ENCODE data around the gene HSPB6.
"Not testable (repeated sequence)": the region's sequence is repeated elsewhere in the genome, so short reads cannot be mapped to it uniquely, and the experiment has no call there.

Gene HSPB6, protein sequence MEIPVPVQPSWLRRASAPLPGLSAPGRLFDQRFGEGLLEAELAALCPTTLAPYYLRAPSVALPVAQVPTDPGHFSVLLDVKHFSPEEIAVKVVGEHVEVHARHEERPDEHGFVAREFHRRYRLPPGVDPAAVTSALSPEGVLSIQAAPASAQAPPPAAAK

DNA sequence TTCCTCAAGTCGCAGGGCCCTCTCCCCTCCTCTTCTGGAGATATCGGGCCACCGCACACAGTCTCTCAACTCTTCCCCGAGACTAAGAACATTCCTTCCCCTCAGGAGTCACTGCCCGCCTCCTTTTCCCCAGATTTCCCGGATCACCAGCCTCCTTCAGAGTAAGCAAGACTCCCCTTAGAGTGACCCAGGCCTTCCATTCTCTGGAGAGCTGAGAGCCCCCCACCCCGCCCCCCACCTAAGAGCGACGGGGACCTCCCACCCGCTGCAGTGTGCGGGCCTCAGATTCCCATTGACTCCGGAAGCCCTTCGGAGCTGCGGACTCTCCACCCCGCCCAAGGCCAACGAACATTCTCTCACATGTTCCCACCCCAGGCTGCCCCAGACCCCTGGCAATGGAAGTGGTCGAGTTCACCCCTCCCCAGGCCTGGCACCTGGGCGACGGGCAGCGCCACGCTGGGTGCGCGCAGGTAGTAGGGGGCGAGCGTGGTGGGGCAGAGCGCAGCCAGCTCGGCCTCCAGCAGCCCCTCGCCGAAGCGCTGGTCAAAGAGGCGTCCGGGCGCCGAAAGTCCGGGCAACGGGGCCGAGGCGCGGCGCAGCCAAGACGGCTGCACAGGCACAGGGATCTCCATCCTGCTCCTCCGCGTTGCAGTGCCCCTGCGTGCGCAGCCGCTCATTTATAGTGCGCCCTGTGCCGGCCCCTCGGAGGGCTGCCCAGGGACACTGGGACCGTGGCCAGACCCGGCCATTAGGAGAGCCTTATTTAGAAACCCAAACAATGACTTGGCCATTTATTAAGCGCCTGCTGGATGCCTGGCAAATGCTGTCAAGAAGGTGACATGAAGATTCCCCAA, at the start of gene HSPB6:
Gene HSPB6 (minus strand): TSS at position 653 of the 854 bp plus-strand sequence. CDS start 21 bp downstream, at position 632.
- no peak for DNase-seq

DNA sequence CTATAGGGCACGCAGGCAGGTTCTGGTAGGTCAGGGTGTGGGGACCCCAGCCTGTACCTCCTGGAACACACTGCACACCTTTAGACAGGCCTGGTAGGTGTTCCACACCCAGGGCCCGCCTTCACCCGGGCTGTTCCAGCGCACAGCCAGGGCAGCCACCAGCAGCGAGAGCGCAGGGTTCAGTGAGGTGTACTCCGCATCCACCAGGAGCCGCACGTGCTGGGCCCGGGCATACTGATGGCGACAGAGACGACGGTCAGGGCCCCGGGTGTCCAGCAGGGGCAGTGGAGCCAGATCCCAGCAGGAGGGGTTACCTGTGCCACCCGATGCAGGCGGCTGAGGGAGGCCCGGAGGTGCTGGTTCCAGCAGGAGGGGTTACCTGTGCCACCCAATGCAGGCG, 49.8 kb upstream of the HSPB6 start:
- DNase-seq: no peak

DNA sequence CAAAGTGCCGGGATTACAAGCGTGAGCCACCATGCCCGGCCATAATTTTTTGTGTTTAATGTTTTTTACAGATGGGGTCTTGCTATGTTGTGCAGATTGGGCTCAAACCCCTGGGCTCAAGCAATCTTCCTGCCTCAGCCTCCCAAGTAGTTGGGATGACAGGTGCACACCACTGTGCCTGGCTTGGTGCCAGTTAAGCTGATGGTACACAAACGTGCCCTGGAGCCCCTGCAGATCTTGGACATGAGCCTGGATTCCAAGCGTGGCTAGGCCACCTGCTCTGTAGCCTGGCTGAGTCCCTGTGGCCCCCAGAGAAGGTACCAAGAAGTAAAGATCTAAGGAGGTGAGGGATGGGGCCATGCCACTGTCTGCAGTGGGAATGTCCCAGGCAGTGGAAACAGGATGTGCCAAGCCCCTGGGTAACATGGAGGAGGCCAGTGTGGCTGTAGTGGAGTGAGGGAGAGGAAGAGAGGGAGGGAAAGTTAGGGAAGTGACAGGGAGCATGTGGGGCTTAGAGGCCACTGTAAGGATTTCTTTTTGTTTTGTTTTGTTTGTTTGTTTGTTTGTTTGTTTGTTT, 48.8 kb upstream of the HSPB6 start:
- DNase-seq: no peak

DNA sequence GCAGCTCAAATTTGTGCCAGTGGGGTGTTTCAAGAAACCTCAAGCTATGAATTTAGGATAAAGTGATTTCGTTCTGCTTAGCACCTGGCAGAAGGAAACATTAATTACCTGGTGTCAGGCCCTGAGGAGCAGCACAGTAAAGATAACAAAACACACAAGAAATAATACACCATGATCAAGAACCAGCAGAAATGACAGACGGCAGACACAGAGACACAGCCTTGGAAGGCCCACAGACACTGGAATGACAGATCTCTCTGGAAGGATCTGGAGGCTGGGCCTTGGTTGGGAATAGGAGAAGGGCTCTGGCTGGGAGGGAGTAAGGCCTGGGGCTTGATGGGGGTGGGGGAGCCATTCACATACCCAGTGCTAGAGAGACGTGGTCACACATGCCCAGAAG, 45.0 kb upstream of the HSPB6 start:
- no peak for DNase-seq

DNA sequence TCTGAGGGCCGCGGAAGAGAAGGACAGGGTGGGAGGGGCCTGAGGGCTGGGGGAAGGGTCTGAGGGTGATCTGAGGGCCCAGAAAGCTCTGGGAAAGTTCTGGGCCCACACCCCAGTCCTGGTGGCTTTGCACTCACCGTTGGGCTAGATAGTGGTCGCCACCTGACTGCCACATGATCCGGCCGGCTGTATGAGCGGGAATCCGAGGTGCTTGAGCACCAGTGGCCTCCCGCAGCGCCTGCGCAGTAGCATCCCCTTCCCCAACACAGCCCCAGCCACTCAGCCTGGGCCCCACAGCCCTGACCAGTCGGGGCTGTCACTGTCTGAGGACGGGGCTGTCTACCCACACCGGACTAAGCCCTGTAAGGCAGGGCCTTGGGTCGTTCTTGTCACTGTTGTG, 40.8 kb upstream of the HSPB6 start:
- DNase-seq: no peak

DNA sequence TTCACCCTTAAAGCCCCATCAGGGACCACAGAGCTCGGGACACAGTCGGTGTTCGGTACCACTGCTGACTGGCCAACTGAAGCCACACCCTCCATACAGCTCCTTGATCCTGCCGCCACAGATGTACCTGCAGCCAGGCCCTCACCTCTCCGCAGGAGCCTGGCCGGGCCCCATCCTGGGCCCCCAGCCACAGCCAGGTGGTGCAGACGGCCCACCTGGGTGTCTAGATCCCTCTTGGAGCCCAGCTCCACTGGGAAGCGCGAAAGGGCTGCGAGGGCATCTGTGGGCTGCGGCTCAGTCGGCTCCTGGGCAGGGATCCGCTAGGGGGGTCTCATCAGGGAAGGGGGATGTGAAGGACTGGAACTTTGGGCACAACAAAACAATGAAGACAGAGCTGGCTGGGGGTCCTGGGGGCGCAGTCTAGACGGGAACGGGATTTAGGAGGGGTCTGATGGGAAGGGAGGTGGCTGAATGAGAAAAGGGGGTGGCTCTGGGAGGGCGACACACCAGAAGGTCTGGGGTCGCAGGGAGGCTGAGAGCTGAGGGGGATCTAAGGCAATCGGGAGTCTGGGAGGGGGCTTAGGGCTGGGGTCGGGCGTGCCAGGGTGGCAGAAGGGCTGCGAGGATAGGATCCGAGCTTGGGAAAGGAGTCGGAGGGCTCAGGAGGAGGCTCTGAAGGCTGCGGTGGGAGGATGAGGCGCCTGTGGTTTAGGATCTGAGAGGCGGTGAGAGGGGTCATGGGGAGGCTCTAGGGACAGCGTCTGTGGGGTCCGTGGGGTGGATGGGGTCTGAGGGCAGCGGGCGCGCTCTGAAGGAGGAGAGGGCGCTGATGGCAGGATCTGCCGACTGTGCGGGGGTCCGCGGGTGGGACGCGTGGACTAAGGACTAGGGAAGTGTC, 40.1 kb upstream of the HSPB6 start:
- DNase-seq: no peak

DNA sequence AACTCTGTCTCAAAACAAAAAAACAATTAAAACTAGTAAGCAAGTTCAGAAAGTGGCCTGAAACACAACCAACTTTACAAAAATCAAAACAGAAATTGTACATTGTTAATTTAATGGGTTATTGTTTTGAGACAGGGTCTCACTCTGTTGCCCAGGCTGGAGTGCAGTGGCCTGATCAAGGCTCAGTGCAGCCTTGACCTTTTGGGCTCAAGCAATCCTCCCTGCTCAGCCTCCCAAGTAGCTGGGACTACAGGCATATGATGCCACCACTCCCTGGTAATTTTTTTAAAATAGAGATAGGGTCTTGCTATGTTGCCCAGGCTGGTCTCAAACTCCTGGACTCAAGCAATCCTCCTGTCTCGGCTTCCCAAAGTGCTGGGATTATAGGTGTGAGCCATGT, 38.7 kb upstream of the HSPB6 start:
- not testable (repeated sequence) for DNase-seq

DNA sequence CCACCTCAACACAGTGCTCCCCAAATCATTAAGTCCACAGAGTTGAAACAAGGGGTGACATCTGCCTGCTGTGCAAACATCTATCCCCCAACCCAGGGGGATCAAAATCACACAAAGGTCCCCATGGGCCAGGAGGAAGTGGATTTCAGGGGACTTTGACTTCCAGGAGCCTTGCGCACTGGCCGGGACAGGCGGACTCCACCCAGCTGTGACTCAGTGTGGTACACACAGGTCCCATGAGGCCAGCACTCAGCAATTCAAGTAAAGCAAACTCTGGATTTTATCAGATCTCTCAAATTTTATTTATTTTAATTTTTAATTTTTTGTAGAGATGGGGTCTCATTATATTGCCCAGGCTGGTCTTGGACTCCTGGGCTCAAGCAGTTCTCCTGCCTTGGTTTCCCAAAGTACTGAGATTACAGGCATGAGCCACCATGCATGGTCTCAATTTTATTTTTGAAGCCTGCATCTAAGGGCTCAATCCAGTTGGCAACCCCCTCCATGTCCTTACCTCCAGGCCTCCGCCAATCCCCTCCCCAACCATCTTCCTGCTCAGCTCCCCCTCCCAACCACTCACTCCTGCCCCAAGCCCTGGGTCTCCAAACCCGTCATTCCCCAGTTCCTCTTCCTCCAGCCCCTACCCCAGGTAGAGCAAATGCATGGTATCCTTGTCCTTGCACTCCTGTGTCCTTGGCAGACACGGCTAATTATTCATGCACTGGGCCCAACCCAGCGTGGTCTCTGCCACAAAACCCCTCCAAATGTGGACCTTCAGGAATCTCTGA, 36.7 kb upstream of the HSPB6 start:
- no peak for DNase-seq

DNA sequence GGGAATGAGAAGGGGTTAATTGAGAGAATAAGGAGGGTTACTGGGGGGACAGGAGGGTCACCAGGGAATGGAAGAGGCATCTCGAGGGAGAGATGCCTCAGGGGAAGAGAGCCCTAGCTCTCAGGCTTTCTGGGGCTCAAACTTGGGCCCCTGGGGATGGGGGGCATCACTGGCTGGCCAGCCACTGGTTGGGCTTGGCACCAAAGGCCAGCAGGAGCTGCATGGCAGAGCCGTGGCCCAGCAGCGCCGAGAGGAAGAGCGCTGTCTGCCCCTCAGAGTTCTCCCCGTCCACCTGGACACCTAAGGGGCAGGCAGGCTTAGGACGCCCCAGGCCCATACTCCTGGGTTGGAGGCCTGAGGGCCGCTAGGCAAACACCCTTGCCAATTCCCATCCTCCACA, 36.1 kb upstream of the HSPB6 start:
- DNase-seq: no peak

DNA sequence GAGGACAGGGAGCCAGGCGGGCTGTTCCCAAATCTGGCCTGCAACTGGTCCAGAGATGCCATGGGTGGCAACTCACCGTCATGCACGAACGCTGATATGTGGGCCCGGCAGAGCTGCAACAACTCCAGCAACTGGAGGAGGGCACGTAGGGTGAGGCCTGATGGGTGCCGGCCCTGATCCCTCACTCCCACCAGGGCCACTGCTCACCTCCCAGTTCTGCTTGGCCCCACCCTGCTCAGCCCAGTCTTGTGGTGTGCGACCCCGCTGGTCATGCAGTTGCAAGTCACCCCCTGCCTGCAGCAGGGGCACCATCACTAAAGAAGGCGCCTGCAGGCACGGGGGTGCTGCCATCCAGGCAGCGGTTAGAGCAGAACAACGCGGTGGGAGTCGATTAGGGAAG, 35.5 kb upstream of the HSPB6 start:
- no peak for DNase-seq

DNA sequence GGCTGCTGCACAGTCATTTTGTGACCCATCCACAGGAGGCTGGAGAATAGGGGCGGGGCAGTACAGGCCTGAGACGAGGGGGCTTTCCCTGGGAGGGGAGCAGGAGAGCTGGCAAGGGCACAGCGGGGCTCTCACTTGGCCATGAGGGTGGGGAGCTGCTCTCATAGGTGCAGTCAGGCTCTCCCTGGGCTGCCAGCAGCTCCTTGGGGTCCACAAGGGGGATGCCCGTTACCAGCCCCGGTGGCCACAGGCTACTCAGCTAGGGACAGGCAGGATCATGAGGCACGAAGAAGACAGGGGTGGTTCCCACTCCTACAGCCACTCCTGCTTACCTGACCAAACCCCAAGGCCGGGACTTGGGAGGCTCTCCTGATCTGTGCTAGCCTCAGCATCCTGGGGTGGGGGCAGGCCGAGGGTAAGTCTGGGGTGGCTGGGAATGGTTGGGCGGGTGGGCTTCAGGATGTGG, 35.0 kb upstream of the HSPB6 start:
- no peak for DNase-seq

DNA sequence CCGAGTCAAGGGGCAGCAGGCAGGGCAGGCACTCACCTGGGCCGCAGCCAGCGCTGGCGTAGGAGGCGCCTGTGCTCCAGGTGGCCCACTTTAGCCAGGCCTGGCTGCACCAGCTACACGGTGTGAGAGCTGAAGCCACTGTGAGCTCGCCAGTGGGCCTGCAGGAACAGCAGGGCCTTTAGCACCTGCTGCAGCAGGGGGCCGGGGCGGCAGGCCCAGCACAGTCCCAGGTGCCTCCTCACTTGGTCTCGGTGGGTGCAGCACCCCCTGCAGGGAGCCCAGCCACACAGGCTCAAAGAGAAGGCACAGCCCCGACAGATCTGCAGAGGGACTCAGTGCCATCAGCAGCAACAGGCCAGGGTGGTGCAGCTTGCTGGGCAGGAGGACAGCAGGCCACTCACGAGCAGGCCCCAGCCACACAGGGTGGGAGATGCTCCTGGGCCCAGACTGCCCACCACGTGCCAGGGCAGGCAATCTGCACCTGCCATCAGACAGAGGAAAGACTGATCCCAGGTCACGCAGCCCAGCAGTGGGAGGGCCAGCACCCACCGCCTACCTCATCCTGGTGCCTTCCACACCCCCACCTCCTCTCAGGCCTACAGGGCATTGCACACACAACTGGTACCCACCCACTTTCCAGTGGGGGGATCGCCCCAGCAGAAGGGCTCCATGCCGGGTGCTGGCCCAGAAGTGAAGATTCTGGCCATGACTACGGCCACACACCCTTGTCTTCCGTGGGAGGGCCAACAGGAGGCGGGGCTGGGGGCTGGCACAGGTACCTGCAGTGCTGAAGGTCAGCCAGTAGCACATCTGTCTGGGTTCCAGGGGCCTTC, 34.4 kb upstream of the HSPB6 start:
- DNase-seq: no peak

DNA sequence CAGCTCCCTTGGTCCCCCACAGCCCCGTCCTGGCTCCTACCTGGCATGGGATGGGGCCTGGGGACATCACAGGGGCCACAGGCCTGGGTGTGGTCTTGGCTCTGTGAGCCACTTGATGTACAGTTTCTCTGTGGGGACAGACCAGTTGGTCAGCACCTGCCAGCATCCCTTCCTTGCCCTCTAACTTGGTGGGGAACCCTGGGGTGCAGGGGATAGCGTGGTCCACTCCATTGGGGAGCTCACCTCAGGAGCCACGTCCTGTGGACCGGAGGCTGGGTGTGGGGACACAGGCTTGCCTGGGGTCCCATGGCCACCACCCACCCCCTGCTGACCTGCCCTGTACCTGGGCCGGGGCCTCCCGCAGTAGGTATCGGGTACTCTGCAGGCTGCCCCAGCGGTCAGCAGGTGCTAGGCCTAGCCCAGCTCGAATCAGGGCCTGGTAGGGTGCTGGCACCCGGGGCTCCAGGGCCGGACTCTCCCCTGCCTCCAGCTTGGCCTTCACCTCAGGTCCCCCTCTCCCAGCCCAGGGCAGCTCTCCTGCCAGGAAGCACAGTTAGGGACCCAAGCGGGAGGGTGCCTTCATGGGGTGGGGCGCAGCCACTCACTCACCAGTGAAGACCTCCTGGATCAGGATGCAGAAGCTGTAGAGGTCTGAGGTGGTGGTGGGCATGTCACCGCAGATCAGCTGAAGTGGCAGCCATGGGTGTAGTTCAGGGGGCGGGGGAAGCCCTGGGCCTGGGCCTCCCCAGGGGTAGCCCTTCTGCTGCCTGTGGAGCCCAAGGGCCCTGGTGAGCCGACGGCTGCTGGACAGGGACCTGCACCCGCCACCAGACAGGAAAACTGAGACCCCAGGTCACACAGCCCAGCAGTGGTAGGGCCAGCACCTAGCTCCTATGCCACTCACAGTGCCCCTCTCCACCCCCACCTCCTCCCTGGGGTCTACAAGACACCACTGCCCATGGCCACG, 33.4 kb upstream of the HSPB6 start:
- no peak for DNase-seq

DNA sequence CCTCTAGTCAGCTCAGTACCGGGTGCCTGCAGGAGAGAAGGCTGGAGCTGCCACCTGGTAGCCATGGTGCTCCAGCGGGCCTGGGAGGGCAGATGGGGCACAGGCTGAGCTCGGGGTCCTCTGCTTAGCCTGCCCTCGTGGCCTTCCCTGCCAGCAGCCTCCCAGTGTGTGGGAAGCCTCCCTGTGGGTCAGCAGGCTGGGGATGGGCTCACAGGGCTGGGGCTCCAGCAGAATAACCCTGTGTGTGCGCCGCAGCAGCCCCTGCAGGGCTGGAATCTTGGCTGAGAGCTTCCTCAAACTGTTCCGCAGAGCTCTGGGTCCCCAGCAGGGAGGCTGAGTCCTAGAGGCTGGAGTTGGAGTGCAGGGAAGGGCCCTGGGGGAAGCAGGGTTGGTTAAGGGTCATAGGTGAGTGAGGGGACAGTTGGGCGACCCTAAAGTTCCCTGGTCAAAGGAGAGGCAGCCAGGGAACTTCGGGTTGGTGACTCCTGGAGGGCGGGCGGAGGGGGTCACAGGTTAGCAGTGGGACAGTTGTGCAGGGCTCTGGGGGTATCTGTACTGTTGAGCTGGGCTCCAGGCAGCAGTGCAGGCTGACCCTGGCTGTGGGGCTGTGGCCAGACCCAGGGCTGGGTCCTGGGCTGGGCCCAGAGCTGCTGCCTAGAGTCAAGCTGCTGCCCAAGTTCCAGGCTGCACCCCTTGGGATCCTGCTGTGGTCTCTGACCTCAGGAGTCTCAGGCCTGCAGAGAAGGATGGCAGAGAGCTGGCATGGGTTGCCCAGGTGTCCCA, 32.6 kb upstream of the HSPB6 start:
- DNase-seq: no peak

DNA sequence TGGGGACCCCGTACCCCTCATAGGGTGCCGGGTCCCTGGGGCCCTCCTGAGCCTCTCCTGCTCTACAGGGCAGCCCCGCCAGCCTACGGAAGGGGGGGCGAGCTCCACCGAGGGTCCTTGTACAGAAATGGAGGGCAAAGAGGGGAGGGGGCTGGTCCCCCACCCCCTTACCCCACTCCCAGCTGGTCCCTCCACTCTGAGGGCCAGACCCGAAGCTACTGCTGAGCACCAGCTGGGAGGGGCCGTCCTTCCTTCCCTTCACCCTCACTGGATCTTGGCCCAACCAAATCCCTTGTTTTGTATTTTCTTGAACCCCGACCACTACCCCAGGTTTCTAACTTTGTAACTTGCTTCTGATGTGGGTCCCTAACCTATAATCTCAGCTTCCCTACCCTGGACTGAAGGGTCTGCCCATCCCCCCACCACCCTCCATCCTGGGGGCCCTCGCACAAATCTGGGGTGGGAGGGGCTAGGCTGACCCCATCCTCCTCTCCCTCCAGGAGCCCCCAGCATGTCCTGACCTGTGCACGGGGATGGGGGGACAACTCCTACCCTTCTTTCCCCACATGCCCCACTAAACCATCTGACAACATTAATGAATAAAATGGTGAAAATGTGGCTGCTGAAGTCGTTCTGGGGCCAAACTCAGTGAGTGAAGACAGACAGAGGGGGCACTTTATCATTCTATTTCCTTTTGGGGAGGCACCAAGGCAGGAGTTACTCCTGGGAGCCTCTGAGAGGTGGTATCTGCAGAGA, 31.6 kb upstream of the HSPB6 start:
- no peak for DNase-seq

DNA sequence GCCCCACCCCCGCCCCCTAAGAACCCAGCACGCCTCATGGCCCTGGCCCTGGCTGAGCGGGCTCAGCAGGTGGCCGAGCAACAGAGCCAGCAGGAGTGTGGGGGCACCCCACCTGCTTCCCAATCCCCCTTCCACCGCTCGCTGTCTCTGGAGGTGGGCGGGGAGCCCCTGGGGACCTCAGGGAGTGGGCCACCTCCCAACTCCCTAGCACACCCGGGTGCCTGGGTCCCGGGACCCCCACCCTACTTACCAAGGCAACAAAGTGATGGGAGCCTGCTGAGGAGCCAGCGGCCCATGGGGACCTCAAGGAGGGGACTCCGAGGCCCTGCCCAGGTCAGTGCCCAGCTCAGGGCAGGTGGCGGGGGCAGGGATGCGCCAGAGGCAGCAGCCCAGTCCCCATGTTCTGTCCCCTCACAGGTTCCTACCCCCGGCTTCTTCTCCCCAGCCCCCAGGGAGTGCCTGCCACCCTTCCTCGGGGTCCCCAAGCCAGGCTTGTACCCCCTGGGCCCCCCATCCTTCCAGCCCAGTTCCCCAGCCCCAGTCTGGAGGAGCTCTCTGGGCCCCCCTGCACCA, 30.5 kb upstream of the HSPB6 start:
- no peak for DNase-seq

DNA sequence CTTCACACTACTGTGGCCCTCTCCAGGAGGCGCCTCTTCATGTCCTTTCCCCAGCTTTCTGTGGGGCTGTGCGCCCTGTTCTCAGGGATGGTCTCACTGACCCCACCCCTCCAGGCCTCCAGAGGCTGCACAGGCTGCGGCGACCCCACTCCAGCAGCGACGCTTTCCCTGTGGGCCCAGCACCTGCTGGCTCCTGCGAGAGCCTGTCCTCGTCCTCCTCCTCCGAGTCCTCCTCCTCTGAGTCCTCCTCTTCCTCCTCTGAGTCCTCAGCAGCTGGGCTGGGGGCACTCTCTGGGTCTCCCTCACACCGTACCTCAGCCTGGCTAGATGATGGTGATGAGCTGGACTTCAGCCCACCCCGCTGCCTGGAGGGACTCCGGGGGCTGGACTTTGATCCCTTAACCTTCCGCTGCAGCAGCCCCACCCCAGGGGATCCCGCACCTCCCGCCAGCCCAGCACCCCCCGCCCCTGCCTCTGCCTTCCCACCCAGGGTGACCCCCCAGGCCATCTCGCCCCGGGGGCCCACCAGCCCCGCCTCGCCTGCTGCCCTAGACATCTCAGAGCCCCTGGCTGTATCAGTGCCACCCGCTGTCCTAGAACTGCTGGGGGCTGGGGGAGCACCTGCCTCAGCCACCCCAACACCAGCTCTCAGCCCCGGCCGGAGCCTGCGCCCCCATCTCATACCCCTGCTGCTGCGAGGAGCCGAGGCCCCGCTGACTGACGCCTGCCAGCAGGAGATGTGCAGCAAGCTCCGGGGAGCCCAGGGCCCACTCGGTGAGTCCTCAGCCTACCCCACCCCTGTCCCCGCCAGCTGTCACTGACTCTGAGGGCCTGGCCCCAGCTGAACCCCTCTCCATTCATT, 29.7 kb upstream of the HSPB6 start:
- DNase-seq: no peak
